NT2/D1 (cell line): ENCODE results near the gene LRRC27.

Experiments
- YY1 ChIP-seq: IDR thresholded peaks from 2 replicates; pipeline ENCODE4 v1.6.1; 2011; ENCODE audit not compliant: insufficient read length, insufficient read depth
- ZNF274 ChIP-seq: IDR thresholded peaks from 2 replicates; pipeline ENCODE4 v1.6.1; 2011; ENCODE audit warnings: mild to moderate bottlenecking, low read depth, low read length

DNA sequence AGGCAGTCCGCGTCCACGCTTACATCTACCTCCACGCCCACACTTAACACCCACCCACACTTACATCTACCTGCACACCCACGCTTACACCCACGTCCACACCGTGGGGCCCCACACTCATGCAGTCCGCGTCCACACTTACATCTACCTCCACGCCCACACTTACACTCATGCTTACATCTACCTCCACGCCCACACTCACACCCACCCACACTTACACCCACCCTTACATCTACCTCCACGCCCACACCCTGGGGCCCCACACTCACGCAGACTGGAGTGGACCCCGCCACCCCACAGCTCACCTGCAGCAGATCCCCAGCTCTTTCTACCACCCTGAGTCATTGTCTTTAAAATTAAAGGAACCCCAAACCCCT lies 32.6 kb downstream of the LRRC27 start:
- TF ChIP-seq YY1 (no peak), ZNF274 (no peak)
